SK-N-MC (cell line): ENCODE measurements around the gene SDK1.
A peak's percentile ranks its signal among the peaks of the same experiment; 100 is the strongest.
"Not testable (repeated sequence)": the region's sequence is repeated elsewhere in the genome, so short reads cannot be mapped to it uniquely, and the experiment has no call there.

Experiments used
- DNase-seq: peaks from one replicate; pipeline ENCODE4 v3.0.0-alpha.2; 2011; ENCODE audit warnings: low read depth, low spot score
- H3K27ac ChIP-seq: fragments of 200-600 bp; sonication (generic); 2 replicates; pipeline ENCODE4 v1.5.1; 2016; ENCODE audit warnings: mixed run types
- H3K36me3 ChIP-seq: fragments of 200-600 bp; sonication (generic); 2 replicates; pipeline ENCODE4 v1.6.1; 2017; ENCODE audit warnings: antibody characterized with exemption, low read length, mixed read lengths; ENCODE audit not compliant: insufficient read depth
- H3K4me3 ChIP-seq: fragments of 200-600 bp; sonication (generic); 2 replicates; pipeline ENCODE4 v1.5.1; 2016
- H3K9ac ChIP-seq: fragments of 200-600 bp; sonication (generic); 2 replicates; pipeline ENCODE4 v1.8.0; 2017; ENCODE audit warnings: mixed run types, mixed read lengths; ENCODE audit not compliant: insufficient read length
- H3K9me3 ChIP-seq: fragments of 200-600 bp; sonication (generic); 2 replicates; pipeline ENCODE4 v1.6.1; 2017; ENCODE audit warnings: low read depth, mild to moderate bottlenecking, antibody characterized with exemption, low read length, moderate library complexity, mixed read lengths
- EZH2 ChIP-seq: fragments of 200-600 bp; sonication (generic); IDR thresholded peaks from one replicate; pipeline ENCODE4 v1.6.1; 2017; ENCODE audit warnings: antibody characterized with exemption
- FOXP2 ChIP-seq: optimal IDR thresholded peaks from 2 replicates; pipeline ENCODE3; 2011; ENCODE audit warnings: mild to moderate bottlenecking, moderate library complexity; ENCODE audit not compliant: insufficient read depth; ENCODE audit errors: extremely low read length, control extremely low read depth
- POLR2AphosphoS5 ChIP-seq: IDR thresholded peaks from 2 replicates; pipeline ENCODE4 v1.6.1; 2012; ENCODE audit warnings: mild to moderate bottlenecking, low read depth, low read length, borderline replicate concordance

Gene SDK1

DNA sequence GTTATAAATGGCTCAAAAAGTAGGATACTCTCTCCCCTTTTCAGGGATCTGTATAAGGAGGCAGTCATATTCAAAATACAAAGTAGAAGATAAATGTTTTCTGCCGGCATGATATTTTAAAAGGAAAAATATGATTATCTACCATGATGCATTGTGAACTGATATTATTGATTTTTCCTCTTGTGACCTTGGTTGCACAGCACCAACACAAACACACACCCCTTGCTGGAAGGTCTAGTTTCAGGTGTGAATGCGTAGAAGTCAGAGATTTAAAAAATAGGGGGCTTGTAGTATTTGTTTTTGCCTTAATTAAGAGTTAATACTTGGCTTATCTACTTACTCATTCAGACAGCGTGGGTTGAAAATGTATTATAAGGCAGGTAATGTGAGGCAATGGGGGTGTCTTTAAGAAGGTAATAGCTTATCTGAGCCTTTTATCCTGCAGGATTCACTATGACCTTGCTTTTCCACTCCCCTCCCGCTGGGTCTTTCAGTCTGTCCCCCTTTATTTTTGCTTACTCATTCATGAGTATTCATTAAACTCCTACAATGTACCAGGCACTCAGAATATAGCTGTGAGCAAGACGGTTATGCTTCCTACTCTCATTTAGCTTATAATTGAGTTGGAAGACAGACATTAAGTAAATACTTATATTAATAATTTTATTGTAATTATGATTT, 390.6 kb downstream of the SDK1 start:
- H3K4me3 ChIP-seq: no peak overlapping the region

DNA sequence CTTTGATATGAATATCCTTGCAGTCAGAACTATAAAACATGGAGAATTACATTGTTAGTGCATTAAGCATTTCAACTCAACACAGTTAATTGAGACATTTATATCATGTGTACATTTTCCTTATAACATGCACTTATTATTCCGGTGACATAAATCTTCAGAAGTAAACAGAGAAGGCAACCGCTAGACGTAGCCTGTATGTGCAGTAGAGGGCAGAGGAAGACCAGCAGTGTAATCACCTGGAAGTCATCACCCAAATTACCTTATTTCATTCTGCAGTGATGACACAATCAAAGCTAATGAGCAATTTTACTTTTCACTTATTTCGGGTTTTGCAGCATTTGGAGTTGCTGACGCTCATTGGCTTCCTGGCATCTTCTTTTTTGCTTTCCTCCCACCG, 394.6 kb downstream of the SDK1 start:
- H3K4me3 ChIP-seq: no peak overlapping the region
- TF ChIP-seq FOXP2 (no peak), EZH2 (no peak), POLR2AphosphoS5 (no peak)
- DNase-seq: no peak
- peaks cover 11% of the 10 kb centered on the region; the same call in 1 of the 2 replicates for H3K36me3 ChIP-seq
- H3K9ac ChIP-seq: no peak overlapping the region
- no peak overlapping the region for H3K27ac ChIP-seq
- 0 out of 2 replicates have a peak, but pooled peaks cover 4% of the 10 kb centered on the region for H3K9me3 ChIP-seq

More for the DNA sequence above, 390.6 kb downstream of the SDK1 start:
- H3K36me3 ChIP-seq: peaks cover 11% of the 10 kb centered on the region; the same call in 1 of the 2 replicates
- peak overlapping the region; percentile 65 for H3K27ac ChIP-seq
- H3K9ac ChIP-seq: peak overlapping the region; percentile 2
- TF ChIP-seq FOXP2 (no peak), EZH2 (no peak), POLR2AphosphoS5 (no peak)
- DNase-seq: peak; percentile 18
- no peaks in the 10 kb centered on the region for H3K9me3 ChIP-seq

DNA sequence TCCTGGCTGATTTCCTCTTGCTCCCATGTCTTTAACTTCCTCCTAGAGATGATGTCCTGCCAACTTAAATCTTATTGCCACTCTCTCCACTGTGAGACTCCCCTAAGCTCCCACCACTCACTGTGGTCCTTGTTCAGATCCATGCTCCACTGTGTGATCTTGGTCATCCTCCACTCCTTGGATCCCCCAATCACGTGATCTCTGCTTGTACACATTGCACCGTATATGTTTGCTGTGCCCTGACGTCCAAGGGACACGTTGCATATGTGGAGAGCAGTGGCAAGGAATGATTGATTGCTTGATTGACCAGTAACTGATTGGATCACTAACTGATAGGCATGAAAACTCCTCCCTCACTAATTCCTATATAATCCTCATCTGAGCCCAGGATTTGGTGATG, 395.1 kb downstream of the SDK1 start:
- TF ChIP-seq POLR2AphosphoS5 (no peak), FOXP2 (no peak), EZH2 (no peak)
- DNase-seq: no peak
- Histone ChIP-seq H3K9ac (no peak overlapping the region), H3K36me3 (peaks cover 11% of the 10 kb centered on the region; the same call in 1 of the 2 replicates), H3K9me3 (0 out of 2 replicates have a peak, but pooled peaks cover 4% of the 10 kb centered on the region), H3K4me3 (no peak overlapping the region), H3K27ac (no peak overlapping the region)

DNA sequence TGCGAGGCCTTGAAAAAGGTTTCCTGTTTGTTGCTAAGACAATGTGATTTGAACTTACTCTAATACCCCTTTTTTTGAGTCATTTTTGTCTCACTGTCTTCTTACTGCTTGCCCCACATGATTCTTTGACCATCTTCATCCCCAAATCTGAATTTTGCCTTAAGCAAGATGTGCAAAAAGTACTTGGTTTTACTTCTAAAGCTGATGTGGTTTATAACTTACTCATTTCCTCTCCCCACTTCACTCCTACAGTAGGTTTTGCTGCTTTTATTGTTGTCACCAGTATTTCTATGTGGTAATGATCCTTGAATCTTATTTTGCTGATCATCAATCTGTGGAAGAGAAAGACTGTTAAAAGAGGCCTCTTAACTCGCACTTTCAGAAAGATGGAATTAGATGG, 396.4 kb downstream of the SDK1 start:
- TF ChIP-seq FOXP2 (no peak), POLR2AphosphoS5 (no peak), EZH2 (no peak)

DNA sequence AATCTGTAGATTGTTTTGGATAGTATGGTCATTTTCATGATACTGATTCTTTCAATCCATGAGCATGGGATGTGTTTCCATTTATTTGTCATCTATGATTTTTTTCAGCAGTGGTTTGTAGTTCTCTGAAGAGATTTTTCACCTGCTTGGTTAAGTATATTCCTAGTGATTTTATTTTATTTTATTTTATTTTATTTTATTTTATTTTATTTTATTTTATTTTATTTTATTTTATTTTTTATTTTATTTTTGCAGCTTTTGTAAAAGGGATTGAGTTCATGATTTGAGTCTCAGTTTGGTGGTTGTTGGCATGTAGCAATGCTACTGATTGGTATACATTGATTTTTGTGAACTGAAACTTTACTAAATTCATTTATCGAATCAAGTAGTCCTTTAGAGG, 404.2 kb downstream of the SDK1 start:
- Histone ChIP-seq H3K4me3 (no peak overlapping the region), H3K36me3 (0 out of 2 replicates have a peak, but pooled peaks cover 5% of the 10 kb centered on the region), H3K9ac (no peak overlapping the region), H3K9me3 (no peaks in the 10 kb centered on the region; the same call in 1 of the 2 replicates), H3K27ac (no peak overlapping the region)
- DNase-seq: no peak
- TF ChIP-seq POLR2AphosphoS5 (no peak), FOXP2 (no peak), EZH2 (no peak)

More for the DNA sequence above, 396.4 kb downstream of the SDK1 start:
- no peak for DNase-seq
- Histone ChIP-seq H3K4me3 (no peak overlapping the region), H3K27ac (no peak overlapping the region), H3K9me3 (0 out of 2 replicates have a peak, but pooled peaks cover 4% of the 10 kb centered on the region), H3K9ac (no peak overlapping the region), H3K36me3 (peaks cover 11% of the 10 kb centered on the region; the same call in 1 of the 2 replicates)

DNA sequence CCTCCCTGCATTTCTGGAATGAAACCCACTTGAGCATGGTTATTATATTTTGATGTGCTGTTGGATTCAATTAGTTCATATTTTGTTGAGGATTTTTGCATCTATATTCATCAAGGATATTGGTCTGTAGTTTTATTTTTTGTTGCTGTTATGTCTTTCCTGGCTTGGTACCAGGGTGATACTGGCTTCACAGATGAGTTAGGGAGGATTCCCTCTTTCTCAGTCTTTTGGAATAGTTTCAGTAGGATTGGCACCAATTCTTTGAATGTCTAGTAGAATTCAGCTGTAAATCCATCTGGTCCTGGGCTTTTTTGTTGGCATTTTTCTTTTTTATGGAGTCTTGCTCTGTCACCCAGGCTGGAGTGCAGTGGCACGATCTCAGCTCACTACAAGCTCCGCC, 405.0 kb downstream of the SDK1 start:
- DNase-seq, H3K4me3 ChIP-seq, H3K36me3 ChIP-seq: not testable (repeated sequence)

DNA sequence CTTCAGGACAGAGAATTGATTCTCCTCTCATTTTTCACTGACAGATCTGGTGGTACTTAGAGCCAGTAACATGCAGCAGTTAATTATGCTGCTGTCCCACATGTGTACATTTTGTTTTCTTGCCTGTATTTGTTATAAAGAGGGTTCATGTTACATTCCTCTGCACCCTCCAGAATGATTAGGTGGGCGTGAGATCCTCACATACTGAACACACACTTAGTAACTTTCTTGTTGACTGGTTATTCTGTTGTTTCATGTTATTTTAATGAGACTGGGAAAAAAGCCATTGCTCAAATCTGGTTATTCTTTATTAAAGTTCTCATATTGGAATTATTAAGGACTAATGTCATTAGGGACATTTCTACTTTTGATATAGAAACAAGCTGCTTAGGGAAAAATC, 409.1 kb downstream of the SDK1 start:
- DNase-seq: no peak
- no peak overlapping the region for H3K9ac ChIP-seq

More for the DNA sequence above, 405.0 kb downstream of the SDK1 start:
- not testable (repeated sequence) for H3K9me3 ChIP-seq, H3K27ac ChIP-seq, H3K9ac ChIP-seq

DNA sequence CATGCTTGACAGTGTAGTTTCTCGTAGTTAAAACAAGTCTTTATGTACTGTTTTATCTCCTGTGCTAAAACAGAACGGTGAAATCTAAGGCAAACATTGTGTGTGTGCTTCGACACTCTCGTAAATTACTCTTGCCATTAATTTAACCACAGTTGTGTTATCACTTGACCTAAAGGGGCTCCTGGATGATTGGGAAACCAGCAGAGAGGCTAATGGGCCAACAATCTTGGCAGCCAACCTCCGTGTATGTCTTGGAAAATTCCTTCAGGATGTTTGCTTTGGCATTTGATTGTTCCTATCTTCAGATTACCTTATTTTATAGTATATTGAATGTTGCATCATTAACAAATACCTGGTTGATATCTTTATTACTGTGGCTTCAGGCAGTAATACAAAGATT, 409.5 kb downstream of the SDK1 start:
- Histone ChIP-seq H3K9me3 (no peaks in the 10 kb centered on the region), H3K27ac (no peak overlapping the region), H3K36me3 (0 out of 2 replicates have a peak, but pooled peaks cover 5% of the 10 kb centered on the region), H3K9ac (no peak overlapping the region), H3K4me3 (no peak overlapping the region)
- no peak for DNase-seq
- TF ChIP-seq POLR2AphosphoS5: no peak
- no peak for TF ChIP-seq EZH2
- TF ChIP-seq FOXP2: no peak

More for the DNA sequence above, 409.1 kb downstream of the SDK1 start:
- TF ChIP-seq EZH2 (no peak), FOXP2 (no peak), POLR2AphosphoS5 (no peak)
- Histone ChIP-seq H3K27ac (no peak overlapping the region), H3K9me3 (no peaks in the 10 kb centered on the region), H3K36me3 (0 out of 2 replicates have a peak, but pooled peaks cover 5% of the 10 kb centered on the region), H3K4me3 (no peak overlapping the region)
